Inflammatory macrophage (primary cell): ENCODE results near the gene COMMD7.
"Not testable (repeated sequence)": the region's sequence is repeated elsewhere in the genome, so short reads cannot be mapped to it uniquely, and the experiment has no call there.

Experiments
- DNase-seq, 2 donors: peaks; one replicate each; pipeline ENCODE4 v3.0.0-alpha.2; 2020 to 2022

COMMD7 gene

DNA sequence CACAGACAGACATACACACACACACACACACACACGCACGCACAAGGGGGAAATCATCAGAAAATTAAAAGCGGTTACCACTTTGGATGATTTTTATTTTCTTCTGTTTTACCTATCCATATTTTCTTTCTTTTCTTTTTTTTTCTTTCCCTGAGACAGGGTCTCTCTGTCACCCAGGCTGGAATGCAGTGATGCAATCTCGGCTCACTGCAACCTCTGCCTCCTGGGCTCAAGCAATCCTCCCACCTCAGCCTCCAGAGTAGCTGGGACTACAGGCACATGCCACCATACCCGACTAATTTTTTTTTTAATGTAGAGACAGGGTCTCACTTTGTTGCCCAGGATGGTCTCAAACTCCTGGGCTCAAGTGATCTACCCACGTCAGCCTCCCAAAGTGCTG, 14.8 kb downstream of the COMMD7 start:
- not testable (repeated sequence) for DNase-seq

DNA sequence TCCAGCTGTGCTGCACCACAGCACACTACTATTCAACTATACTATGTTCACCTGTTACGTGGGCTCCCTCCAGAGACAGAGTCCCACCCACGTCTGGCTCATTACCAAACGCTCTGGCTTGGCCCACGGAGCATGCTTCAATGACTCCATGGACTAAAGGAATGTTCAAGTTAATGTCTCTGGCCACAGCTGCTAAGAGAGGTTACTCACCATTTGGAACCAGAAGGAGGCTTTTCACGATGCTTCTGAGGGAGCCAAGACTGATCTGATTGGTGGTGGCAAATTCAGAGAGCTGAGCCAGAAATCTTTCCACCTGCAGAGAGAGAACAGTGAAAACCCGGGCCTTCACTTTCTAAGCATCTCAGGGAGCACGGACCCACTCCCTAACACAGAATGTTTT, 15.6 kb downstream of the COMMD7 start:
- DNase-seq = no peak

DNA sequence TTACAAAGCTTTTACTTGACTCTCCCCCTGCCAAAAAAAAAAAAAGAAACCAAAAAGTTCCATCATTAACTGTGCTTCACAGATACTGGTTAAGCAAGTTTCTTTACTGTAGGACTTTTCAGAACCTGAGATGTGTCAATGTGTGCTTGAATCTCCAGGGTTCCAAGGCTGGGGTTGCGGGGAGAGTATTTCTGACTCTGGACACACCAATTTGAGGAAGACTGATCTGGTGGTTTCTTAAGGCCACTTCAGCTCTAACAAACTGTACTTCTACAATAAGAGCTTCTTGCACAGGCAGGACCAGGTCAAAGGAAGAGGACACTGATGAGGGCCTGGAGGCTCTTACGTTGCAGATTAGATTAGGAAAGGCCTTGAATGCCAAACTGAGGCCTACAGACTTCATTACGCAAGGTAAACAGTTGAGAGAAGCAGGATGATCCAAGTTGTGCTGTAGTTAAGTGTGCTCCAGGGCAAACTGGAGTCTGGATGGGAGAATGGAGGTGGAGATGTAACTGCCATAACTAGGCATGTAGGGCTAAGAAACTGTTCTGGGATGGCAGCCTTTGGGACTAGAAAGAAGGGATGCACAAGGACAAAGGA, 24.4 kb downstream of the COMMD7 start:
- DNase-seq = no peak

DNA sequence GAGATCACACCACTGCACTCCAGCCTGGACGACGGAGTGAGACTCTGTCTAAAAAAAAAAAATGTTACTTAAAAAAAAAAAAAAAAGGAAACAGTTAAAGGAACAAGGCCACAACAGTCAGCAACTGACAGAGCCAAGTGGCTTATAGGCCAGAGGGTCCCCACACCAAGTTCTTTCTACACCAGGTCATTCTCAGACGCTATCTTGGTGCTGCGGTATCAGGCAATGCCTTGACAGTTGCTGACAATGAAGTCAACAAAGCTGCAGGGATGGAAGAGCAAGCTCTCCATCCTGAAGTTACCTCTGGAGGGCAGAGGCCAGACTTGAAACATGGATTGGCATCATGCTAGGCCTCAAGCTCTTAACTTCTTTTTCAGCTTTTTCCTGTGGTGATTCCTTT, 31.9 kb downstream of the COMMD7 start:
- peak in 1 of 2 donors; percentile 11 for DNase-seq

DNA sequence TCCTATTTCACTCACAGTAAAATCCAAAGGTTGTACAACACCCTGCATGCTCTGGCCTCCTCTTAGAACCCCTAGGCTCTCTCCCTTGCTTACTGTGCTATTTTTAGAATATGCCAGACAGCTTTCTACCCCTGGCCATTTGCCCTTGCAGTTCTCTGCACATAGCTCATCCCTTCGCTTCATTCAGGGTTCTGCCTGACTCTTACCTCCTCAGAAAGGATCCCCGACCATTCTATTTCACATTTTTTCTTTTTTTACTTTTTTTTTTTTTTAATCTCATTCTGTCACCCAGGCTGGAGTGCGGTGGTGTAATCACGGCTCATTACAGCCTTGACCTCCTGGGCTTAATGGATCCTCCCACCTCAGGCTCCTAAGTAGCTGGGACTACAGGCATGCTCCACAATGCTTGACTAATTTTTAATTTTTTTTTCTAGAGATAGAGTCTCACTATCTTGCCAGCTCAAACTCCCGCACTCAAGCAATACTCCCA, 33.6 kb downstream of the COMMD7 start:
- no peak for DNase-seq

DNA sequence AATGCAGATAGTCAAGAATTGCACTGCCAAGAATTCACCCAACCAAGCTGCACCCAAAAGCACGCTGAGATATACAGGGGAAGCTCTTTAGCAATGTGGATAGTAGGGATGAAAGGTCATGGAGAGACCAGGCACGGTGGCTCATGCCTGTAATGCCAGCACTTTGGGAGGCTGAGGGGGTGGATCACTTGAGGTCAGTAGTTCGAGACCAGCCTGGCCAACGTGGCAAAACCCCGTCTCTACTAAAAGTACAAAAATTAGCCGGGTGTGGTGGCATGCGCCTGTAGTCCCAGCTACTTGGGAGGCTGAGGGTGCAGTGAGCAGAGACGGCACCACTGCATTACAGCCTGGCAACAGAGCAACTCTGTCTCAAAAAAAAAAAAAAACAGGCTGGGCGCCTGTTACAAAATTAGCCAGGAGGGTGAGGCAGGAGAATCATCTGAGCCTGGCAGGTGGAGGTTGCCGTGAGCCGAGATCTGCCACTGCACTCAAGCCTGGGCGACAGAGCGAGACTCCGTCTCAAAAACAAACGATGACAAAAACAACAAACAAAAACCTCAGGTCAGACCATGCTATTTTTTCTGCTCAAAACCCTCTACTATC, 34.1 kb downstream of the COMMD7 start:
- DNase-seq = not testable (repeated sequence)

DNA sequence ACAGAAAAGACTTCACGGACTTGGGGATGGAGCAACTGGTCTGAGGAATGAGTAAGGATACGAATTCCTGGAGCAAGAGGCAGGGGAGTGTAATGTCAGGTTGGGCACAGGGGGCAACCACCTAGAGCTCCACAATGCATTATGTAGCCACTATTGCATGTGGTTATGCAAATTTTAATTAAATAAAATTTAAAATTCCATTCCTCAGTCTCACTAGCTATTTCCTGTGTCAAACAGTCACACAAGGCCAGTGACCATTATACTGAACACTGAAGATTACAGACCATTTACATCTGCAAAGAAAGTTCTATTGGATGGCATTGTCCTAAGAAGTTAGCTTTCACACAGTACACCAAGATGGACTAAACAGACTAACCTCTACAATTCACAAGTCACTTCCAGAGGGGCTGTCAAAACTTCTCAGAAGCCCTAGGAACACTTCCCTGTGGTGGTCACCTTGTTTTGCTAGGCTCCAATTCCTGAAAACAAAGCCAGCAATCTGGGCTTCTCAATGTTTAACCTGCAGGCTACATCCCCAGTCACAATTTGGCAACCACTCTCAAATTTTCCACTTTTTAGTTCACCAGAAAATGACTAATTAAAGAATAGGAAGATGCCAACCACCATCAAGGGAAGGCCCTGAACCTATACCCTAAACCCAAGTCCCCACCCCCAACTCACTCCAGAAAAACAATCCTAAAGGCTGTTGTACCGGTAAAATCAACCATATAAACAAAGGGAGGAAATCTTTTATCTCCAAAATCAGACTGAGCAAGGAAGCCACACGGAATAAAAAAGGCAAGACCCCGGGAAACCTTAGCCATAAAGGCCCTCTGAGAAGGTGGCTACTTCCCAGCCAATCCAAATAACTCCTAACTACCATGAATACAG, 35.3 kb downstream of the COMMD7 start:
- DNase-seq = no peak

DNA sequence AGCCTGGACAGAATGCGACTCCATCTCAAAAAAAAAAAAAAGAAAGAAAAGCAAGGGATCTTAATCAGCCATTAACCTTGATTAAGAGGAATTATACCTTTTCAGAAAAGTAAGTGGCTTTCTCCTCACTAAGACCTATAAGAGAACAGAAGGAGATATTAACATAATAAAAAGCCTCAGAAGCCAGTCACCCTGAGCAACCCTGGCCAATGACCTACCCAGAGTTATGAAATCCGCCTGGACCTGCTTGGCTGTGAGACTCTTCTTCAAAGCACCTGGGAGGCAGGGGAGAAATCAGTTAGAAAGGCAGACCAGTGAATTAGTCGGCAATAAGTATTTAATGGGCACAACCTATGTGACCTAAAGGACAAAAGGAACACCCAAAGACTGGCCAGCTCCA, 36.8 kb downstream of the COMMD7 start:
- DNase-seq = no peak

DNA sequence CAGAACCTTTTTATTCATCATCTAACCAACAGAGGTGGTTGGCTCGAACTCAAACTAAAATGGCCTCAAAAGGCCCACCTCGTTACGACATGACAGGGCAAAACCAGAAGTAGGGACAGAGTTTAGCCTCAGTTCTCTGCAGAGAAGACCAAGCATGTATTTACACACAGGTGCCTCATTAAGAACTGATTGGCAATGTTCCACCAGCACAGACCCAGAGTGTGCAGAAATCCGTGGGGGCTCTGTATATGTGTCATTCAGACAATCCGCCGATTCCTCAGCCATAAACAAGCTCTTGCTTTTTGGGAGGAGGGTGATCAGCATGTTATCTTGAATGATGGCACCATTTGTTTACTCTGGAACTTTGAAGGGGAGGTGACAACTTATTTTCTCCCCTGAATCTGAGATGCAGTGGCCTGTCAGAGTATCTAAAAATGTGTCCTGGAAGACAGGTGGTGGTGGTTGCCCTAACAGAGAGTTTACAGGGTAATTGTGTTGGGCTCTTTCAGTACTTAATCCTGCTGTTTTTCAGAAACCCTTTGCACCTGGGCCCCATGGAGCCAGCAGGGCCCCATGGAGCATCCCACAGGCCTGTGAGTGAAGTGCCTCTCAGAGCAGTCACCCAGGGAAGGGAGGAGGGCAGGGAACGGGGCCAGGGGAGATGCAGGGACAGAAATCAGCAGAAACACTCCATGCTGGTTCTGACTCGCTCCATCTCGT, 40.4 kb downstream of the COMMD7 start:
- no peak for DNase-seq

DNA sequence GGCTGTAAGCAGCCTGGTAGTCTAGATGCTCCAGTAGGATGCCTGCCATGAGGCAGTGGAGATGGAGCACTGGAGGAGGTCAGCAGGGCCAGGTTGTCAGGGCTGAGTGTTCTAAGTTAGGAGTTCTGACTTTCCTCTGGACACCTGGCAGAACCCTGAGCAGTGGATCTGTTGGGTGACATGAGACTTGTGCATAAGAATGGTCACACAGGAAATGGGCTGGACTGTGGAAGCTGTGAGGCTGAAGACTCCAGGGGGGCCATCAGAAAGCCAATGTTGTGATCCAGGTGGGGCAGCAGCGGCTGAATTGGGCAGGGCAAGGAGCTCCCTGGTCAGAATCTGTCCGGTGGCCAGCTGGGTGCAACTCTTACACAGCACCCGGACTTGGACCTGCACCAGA, 45.7 kb downstream of the COMMD7 start:
- no peak for DNase-seq

DNA sequence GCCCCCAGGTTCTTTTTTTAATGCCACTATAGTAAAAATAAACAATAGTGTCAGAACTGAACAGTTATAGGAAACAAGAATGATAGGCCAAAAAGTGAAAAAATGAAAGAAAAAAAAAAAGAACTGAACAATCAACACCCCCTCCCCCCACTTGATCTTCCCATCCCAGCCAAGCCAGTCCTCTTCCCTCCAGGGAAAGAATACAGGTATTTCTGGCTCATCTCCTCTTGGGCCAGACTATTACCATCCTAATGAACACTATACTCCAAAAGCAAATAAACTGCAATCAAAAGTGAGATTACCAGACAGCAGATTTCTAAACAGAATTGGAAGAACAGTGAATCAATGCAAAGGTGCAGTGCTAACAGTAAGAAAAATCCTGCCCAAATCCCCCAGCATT, 48.2 kb downstream of the COMMD7 start:
- no peak for DNase-seq

DNA sequence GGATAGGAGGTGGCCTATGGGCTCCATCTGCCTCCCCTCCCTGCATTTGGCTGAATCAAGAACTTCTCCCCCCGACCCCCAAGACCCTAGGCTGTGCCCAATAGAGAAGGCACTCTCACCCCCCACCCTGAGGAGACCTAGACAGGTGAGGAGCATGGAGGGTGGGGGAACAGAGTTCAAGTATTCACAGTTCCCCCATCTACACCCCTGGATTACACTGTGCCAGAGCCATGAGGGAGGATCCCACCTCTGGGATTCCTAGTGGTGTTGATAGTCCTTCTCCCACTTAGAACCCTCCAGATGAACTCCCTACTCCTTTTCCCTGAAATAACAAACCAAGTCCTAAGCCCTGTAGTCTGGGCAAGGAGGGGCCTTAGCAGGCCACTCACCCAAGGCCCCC, 54.3 kb downstream of the COMMD7 start:
- DNase-seq = not testable (repeated sequence)

DNA sequence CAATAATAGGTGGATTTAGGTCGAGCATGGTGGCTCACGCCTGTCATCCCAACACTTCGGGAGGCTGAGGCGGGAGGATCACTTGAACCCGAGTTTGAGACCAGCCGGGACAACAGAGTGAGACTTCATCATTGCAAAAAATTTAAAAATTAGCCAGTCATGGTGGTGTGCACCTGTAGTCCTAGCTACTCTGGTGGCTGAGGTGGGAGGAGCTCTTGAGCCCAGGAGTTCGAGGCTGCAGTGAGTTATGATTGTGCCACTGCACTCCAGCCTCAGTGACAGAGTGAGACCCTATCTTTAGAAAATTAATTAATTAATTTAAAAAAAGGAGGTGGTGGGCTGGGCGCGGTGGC, 56.1 kb downstream of the COMMD7 start:
- DNase-seq = no peak

DNA sequence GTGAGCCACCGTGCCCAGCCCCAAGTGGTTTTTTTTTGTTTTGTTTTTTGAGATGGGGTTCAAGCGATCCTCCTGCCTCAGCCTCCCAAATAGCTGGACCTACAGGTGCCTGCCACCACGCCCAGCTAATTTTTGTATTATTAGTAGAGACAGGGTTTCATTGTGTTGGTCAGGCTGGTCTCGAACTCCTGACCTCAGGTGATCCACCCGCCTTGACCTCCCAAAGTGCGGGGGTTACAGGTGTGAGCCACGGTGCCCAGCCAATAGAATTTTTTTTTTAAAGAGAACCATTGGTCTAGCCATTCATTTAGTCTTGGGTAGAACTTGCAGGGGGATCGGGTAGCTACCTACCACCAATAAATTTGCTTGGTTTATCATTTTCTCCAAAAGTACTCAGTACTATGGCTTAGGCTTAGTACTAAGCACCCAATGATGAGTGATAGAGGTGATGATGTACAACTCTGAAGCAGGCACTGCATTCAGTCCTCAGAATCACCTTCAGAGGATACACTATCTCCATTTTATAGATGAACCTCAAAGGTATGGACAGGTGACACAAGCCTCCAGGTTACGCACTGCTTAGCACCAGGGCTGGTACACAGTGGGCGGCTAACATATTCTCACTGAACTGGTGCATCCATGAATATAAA, 56.6 kb downstream of the COMMD7 start:
- DNase-seq = no peak

DNA sequence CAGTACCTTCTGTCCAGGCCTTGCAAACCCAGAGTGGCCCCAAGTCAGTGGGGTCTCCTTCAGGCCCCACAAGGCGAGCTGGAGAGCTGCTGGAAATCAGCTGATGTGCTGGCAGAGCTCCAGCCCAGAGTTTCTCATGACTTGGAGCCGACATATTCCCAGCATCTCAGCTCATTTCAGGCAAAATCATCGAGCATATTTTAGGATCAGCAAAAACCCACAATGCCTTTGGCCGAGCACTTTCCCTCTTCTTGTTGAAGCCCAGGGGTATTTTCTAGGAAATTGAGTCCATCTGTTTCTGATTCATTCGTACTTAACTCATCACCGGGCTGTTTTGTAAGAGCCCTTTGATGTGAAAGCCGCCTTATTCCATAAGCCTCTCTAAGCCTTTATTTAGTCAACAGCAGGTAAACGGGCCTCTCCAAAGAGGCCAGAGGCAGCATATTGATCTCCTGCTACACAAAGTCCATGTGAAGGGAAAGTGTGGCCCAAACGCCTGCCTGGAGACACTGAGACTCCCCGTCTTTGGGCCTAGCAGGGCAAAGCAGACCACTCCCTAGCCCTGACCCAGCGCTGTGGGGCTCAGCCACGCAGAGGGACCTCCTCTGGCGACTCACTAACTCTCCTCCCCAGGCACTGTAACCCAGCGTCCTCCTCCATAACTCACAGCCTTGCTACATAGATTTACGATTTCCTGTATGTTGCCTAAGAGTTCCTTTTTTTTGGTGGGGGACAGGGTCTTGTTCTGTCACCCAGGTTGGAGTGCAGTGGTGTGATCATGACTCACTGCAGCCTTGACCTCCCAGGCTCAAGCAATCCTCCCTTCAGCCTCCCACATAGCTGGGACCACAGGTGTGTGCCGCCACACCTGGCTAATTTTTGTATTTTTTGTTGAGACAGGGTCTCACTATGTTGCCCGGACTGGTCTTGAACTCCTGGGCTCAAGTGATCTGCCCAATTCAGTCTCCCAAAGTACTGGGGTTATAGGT, 57.4 kb downstream of the COMMD7 start:
- peak; percentile 52 to 56 for DNase-seq

DNA sequence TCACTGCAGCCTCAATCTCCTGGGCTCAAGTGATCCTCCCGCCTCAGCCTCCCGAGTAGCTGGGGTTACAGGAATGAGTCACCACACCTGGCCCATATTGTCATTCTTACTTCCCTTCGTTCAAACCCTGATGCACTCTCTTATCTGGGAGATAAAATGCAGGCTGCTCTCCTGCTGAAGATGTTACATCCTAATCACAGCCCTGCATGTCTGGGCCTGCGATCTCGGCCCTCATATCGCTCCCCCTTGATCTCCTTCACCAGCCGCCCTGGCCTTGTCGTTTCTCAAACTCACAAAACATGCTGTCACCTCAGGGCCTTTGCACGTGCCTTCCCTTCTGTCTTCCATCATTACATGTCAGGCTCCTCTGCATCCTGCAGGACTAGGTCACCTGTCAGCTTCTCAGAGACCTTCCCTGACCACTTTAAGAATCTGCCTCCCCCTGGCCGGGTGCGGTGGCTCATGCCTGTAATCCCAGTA, 60.7 kb downstream of the COMMD7 start:
- no peak for DNase-seq

DNA sequence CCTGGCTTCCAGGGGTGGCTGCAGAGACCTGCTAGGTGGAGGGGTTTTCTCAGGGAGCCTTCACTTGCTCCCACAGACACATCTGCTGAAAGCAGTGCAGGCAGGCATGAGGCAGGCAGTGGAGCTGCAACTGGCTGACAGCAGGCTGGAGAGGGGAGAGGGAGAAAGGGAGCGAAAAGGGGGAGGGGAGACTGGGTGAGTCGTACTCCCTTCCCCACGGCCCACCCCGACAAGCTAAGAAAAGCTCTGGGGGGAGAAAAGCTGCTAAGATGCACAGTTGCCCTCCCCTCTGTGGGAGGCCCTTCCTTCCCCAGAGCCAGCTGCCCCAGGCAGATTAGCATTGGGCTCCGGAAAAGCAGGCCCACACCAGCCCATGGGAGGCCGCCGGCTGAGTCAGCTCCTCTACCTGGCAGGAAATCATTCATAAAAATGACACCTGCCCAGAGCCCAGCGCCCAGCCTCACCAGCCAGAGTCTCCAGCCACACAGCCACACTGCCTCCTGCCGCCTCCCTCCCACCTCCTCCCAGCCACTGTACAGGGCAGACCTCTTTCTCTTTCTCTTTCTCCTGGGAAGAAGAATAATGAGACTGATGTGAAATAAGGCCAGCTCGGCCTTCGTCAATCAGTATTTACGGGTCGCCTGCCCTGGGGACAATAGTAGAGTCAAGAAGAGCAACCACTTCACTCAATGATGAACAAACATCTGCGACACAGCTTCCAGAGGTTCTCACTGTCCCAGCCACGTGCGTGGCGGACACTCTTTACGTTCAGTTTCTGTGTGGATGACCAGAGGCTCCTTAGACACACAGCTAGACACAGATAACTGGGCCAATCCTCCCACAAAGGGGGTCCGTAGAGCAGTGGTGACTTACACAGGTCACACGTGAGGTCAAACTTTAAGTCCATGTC, 61.8 kb downstream of the COMMD7 start:
- no peak for DNase-seq

DNA sequence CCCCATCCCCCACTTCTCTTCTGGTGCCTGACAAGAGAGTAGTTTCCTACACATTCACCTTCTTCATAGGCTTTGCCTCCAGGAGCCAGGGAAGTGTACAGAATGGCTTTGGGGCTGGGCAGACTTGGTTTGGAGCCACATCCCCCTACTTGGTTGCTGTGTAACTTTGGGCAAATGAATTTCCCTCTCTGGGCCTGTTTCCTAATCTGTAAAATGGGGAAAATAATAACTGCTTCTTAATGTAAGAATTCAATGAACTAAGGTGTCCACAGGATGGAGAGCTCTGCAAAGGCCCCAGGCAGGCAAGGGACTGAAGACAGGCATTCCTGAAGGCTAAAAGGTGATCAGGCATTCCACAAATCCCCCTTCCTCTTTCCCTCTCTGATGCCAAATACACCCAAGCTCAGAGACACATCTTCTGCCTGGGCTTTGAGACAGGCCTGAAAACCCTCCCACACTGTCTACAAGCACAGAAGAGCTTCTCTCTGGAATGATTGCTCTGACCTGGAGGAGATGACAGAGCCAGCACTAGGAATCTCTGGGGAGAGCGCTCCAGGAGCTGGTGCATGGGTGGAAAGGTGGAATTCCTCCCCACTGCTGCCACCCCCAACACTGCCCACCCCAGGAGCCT, 62.6 kb downstream of the COMMD7 start:
- no peak for DNase-seq

DNA sequence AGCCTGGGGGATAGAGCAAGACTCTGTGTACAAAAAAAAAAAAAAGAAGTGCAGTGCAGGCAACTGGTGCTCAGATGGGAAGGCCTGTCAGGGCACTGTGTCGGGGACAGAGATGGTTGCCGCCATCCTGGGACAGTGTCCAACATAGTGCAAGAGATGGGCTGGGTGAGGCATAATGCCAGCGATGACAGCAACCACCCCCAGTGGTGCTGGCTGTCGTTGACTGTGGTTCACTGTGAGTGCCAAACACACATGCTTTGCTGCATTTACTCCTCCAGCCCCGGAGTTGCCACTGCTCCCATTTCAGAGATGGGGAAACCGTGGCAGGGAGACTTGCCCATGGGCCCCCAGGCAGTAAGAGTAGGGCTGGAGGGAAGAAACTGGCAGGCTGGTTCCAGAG, 64.3 kb downstream of the COMMD7 start:
- DNase-seq = no peak
